HAP-1 (cell line): ENCODE data around the gene SORCS2.

Experiments used
- DNase-seq, 2 experiments: peaks; one replicate each; pipeline ENCODE4 v3.0.0-alpha.2; 2016 to 2020; ENCODE audit warnings: low spot score in 2 of 2
- H3K27me3 ChIP-seq: fragments of 250-450 bp; sonication (Bioruptor Pico); 2 replicates; pipeline ENCODE4 v1.5.1; 2020; ENCODE audit warnings: low read depth, mild to moderate bottlenecking, moderate library complexity
- H3K36me3 ChIP-seq: fragments of 250-450 bp; sonication (Bioruptor Pico); replicated peaks from 2 replicates; pipeline ENCODE4 v1.5.1; 2020; ENCODE audit warnings: mild to moderate bottlenecking
- H3K4me1 ChIP-seq: fragments of 250-450 bp; sonication (Bioruptor Pico); 2 replicates; pipeline ENCODE4 v1.5.1; 2020; ENCODE audit warnings: mild to moderate bottlenecking
- H3K4me3 ChIP-seq: fragments of 250-450 bp; sonication (Bioruptor Pico); 2 replicates; pipeline ENCODE4 v1.5.1; 2020; ENCODE audit warnings: mild to moderate bottlenecking, moderate library complexity
- H3K9me3 ChIP-seq: fragments of 250-450 bp; sonication (Bioruptor Pico); 2 replicates; pipeline ENCODE4 v1.5.1; 2020; ENCODE audit warnings: mild to moderate bottlenecking, moderate library complexity
- in situ Hi-C: fragments of 300-500 bp; cut with MboI; formaldehyde crosslinking; loops from 3 replicates; pipeline ENCODE4 v1.14.3; 2020; ENCODE audit warnings: low sequenced_read_pairs, inconsistent platforms, mixed read lengths

SORCS2 gene

DNA sequence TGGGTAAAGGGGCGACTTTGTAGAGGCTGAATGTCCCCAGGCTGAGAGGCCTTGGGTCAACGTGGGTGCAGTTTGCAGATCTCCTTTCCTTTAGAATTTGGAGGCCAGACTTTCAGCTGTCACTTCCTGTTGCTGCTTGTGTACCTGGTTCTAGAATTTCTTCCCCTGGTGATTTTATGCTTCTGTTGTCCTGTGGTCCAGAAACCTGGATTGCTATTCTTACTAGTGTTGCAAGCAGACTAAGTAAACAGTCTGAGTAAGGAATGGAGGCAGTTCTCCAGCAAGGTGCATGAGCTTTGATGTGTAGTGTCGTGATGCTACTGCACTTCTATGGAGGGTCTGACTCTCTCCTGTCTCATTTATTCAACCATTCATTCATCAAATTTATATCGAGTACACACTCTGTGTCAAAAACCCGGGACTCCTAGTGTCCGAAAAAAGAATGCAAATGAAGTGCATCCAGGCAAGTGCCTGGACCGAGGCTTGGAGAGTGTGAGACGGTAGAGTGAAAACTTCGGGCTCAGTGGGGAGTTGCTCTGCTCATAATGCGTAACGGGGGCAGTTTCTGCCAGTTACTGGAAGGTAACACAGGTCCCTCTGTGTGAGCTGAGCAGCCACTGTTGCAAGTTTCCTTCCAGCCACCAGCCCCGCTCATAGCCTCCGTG lies 83.3 kb downstream of the SORCS2 start:
- H3K36me3 ChIP-seq: no peaks in the 10 kb centered on the region
- no peaks in the 10 kb centered on the region for H3K9me3 ChIP-seq
- in situ Hi-C loops: no loop called here
- no peak for DNase-seq
- no peak overlapping the region for H3K4me3 ChIP-seq
- H3K4me1 ChIP-seq: no peaks in the 10 kb centered on the region
- H3K27me3 ChIP-seq: peaks cover 14% of the 10 kb centered on the region; the same call in 1 of the 2 replicates

DNA sequence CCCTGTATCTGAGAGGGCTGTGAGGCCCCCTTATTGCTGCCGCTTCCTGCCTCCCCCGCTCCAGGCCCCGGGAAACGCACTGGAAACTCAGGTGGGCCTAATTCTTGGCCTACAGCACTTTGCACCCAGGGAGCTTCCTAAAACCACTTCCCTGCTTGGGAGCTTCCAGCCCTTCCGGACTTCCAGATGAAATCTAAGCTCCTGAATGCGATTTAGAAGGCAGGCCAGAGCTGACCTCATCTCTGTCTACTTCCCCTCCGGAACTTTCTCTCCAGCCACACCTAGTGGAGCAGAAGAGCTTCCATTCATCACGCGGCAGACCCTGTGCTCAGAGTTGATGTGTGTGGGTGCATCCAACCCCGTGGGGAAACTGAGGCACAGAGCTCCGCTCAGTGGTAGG lies 84.2 kb downstream of the SORCS2 start:
- no peaks in the 10 kb centered on the region for H3K9me3 ChIP-seq
- no peaks in the 10 kb centered on the region for H3K4me1 ChIP-seq
- in situ Hi-C loops: no loop called here
- DNase-seq: no peak
- H3K36me3 ChIP-seq: no peaks in the 10 kb centered on the region
- H3K27me3 ChIP-seq: peaks cover 17% of the 10 kb centered on the region; the same call in 1 of the 2 replicates
- no peak overlapping the region for H3K4me3 ChIP-seq

- Histone ChIP-seq H3K4me1 (no peaks in the 10 kb centered on the region), H3K4me3 (no peak overlapping the region), H3K9me3 (no peaks in the 10 kb centered on the region), H3K36me3 (no peaks in the 10 kb centered on the region), H3K27me3 (peaks cover 17% of the 10 kb centered on the region; the same call in 1 of the 2 replicates)
- DNase-seq: no peak
- in situ Hi-C loops: no loop called here
Measured at GRCh38 chr4:7278071-7278765, 85.9 kb downstream of the SORCS2 start.

DNA sequence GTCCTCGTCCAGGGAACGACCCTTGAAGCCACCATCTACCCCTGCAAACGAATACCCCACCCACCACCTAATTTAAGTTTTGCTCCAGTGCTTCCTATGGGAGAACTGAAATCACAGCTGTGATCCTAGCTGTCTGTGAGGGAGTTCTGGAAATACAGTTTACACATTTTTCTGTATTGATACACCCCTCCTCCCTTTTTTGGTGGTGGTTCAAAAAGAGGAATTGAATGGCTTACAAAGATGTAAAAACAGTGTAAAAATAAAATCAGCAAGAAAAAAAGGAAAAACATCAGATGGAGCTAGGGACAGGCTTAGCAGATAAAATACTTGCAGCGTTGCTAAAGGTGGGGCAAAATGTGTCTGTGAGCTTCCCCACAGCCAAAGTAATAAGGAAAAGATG lies 86.6 kb downstream of the SORCS2 start:
- DNase-seq: no peak
- no peaks in the 10 kb centered on the region for H3K4me1 ChIP-seq
- peaks cover 17% of the 10 kb centered on the region; the same call in 1 of the 2 replicates for H3K27me3 ChIP-seq
- no peaks in the 10 kb centered on the region for H3K36me3 ChIP-seq
- in situ Hi-C loops: no loop called here
- no peaks in the 10 kb centered on the region for H3K9me3 ChIP-seq
- no peak overlapping the region for H3K4me3 ChIP-seq

GRCh38 chr4:7279902-7280301 lies 87.6 kb downstream of the SORCS2 start:
- Histone ChIP-seq H3K4me1 (no peaks in the 10 kb centered on the region), H3K36me3 (no peaks in the 10 kb centered on the region), H3K27me3 (peaks cover 17% of the 10 kb centered on the region; the same call in 1 of the 2 replicates), H3K9me3 (no peaks in the 10 kb centered on the region), H3K4me3 (no peak overlapping the region)
- in situ Hi-C loops: no loop called here
- DNase-seq: no peak

DNA sequence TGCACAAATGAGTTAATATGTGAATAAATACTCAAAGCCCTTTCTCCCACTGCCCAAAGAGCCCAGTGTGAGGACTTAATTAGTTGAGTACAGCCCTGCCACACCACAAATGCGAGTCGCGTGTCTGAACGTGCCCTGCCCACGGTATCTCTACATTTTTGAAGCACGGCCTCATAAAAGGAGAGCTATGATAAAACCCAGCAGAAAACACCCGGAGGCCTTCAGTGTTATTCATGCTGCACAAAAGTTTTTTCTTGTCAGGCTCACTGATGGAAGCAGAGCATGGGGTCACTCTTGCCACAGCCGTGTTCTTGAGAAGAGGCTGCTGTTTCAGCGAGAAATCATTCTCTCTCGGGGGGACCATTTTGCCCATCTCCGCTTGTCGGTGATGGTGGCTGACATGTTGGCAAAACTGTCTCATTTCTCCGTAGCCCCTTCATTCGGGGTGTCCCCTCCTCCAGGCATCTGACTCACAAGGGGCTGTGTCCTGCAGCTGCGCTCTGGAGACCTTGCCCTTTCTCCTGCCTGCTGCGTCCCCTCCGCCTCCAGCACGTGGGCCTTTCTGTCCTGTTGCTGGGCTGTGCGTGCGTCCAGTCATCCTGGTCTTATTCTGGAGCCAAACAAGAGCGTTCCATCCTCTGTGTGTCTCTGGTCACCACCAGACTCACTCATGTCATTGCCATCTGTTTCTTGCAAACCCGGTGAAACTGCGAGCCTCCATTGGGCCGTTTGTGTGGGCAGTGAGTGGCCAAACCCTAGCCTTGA lies 88.8 kb downstream of the SORCS2 start:
- Histone ChIP-seq H3K27me3 (peaks cover 14% of the 10 kb centered on the region), H3K4me1 (no peaks in the 10 kb centered on the region), H3K4me3 (no peak overlapping the region), H3K36me3 (no peaks in the 10 kb centered on the region), H3K9me3 (no peaks in the 10 kb centered on the region)
- in situ Hi-C loops: no loop called here
- no peak for DNase-seq

DNA sequence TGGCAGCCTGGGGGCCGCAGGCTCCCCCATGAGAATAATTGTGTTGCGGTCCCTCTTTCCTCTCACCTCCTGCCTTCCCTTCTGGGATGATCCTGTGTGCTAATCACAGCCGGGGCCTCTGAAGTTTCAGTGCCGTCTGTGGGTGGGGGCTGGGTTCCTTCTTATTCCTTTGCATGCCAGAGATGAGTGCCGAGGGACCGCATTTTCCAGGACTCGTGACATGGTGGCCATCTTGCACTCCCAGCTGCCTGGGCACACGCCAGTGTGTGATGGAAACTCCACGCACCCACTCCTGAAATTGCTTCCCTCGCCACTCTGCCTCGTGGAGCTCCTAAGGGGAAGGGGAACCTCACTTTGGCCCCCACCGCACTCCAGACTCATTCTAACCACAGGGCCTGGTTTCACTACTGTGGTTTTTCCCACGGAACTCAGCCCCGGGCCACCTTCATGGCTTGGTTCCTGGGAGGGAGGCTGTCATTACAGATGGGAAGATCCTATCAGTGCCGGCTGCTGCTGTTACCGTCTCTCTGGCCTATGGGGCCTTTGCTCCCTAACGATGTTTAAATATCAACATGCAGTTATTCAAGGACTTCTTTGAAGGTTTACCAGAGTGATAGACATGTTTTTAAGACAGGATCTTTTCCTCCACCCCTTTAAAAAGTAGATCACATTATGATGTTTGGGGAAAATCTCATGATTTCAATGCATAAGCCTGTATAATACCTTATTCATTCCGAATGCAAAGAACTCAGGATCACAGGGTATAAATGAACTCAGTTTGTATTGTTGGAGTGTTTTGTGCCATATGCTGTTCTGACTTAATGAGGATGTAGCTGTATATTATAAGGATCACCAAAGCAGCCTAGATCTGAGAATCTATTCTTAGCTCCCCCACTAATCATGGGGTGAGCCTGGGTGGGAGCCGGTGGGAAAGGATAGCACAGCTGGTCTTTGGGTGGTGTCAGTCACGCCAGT lies 89.6 kb downstream of the SORCS2 start:
- no peaks in the 10 kb centered on the region for H3K9me3 ChIP-seq
- DNase-seq: no peak
- H3K36me3 ChIP-seq: no peaks in the 10 kb centered on the region
- H3K27me3 ChIP-seq: peaks cover 10% of the 10 kb centered on the region
- no peaks in the 10 kb centered on the region for H3K4me1 ChIP-seq
- in situ Hi-C loops: no loop called here
- H3K4me3 ChIP-seq: no peak overlapping the region

GRCh38 chr4:7282786-7283440 lies 90.6 kb downstream of the SORCS2 start:
- no peaks in the 10 kb centered on the region for H3K4me1 ChIP-seq
- DNase-seq: no peak
- no peak overlapping the region for H3K4me3 ChIP-seq
- H3K36me3 ChIP-seq: no peaks in the 10 kb centered on the region
- peaks cover 16% of the 10 kb centered on the region for H3K27me3 ChIP-seq
- in situ Hi-C loops: no loop called here
- no peaks in the 10 kb centered on the region for H3K9me3 ChIP-seq

GRCh38 chr4:7285244-7286094 lies 93.1 kb downstream of the SORCS2 start:
- Histone ChIP-seq H3K27me3 (peaks cover 12% of the 10 kb centered on the region), H3K36me3 (no peaks in the 10 kb centered on the region), H3K4me3 (no peak overlapping the region), H3K9me3 (no peaks in the 10 kb centered on the region), H3K4me1 (no peaks in the 10 kb centered on the region)
- DNase-seq: no peak
- in situ Hi-C loops: no loop called here

- no peaks in the 10 kb centered on the region for H3K9me3 ChIP-seq
- DNase-seq: no peak
- H3K36me3 ChIP-seq: no peaks in the 10 kb centered on the region
- in situ Hi-C loops: no loop called here
- H3K27me3 ChIP-seq: peaks cover 9% of the 10 kb centered on the region
- no peaks in the 10 kb centered on the region for H3K4me1 ChIP-seq
- no peak overlapping the region for H3K4me3 ChIP-seq
Measured at GRCh38 chr4:7286170-7286569, 93.8 kb downstream of the SORCS2 start.

DNA sequence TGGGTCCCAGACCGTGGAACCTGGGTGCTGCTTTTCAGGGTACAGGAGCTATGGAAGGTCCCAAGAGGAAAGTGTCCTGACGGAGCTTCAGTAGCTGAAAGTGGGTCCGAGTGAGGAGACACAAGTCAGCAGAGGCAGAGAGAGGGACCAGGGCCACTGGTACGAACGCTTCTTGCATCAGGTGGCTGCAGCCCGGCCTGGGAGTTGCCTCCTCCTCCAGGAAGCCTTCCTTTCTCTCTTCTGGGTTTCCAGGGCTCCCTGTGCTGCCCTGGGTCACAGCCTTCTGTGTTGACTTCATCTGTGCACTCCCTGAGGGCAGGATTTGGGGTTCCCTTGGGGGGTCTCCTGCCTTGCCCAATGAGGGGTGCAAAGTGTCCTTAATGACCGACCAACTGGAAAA lies 94.5 kb downstream of the SORCS2 start:
- H3K36me3 ChIP-seq: no peaks in the 10 kb centered on the region
- DNase-seq: no peak
- no peaks in the 10 kb centered on the region for H3K4me1 ChIP-seq
- peaks cover 9% of the 10 kb centered on the region for H3K27me3 ChIP-seq
- in situ Hi-C loops: no loop called here
- no peak overlapping the region for H3K4me3 ChIP-seq
- H3K9me3 ChIP-seq: no peaks in the 10 kb centered on the region

DNA sequence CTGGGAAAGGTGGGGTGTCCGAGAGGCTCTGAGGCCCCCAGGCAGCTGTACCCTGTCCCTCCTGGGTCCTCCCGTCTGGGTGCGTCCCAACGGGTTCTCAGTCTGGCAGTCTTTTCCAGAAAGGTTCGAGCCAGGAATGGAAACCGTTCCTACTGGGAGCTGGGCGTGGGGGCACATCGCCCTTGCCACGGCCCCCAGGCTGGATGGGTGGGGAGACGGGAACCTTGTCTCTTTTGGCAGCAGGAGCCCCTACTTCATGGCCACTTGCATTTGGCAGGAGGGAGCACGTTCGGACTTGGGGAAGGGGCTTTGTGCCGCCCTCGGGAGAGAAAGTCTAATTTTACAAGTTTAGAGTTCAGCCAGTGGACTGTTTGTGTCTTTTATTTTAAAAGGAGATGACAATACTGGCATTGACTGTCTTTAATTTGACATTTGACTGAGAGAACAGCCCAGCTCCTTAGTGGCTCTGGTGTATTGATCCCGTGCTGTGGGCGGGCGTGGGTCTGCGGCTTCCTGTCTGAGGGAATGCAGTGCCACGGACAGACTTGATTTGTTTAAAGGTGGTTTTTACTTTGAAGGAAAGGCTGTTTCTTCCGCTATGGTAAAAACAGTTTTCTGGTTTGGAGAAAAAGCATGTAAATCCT lies 95.1 kb downstream of the SORCS2 start:
- in situ Hi-C loops: no loop called here
- DNase-seq: no peak
- H3K27me3 ChIP-seq: peaks cover 9% of the 10 kb centered on the region
- H3K9me3 ChIP-seq: no peaks in the 10 kb centered on the region
- H3K36me3 ChIP-seq: no peaks in the 10 kb centered on the region
- H3K4me1 ChIP-seq: no peaks in the 10 kb centered on the region
- H3K4me3 ChIP-seq: no peak overlapping the region
